ENCODE results near the gene CCL4.
"Not testable (repeated sequence)": the region's sequence is repeated elsewhere in the genome, so short reads cannot be mapped to it uniquely, and the experiment has no call there.

GRCh38 chr17:36121099-36121498 is 17.5 kb downstream of the CCL4 start:
- not testable (repeated sequence) for TF ChIP-seq POLR2A, CTCF, POLR2AphosphoS5 (IDR thresholded peaks at IDR 0.05)
